ENCODE data around the gene SLC9B1.
"Not testable (repeated sequence)": the region's sequence is repeated elsewhere in the genome, so short reads cannot be mapped to it uniquely, and the experiment has no call there.

SLC9B1 gene

DNA sequence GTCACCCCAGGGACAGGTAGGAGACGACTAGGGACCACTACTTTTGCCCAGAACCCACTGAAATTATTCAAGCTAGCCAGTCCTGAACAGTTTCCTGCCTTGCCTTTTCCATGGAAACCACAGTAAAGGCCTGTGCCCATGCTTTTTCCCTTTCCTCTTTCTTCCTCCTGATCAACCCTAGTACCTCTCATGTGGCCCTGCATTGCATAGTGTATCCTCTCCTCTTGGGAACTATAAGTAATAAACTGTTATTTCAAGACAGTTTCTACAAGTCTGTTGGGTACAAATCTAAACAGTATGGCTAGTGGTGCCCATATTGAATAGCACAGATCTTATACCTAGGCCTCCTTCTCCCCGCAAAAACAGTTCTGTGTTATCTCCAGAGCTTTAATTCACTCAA lies 136.2 kb downstream of the SLC9B1 start:
- no peaks in the 10 kb centered on the region for H3K4me1 ChIP-seq (ENCODE audit: control insufficient read depth in 1 of 2, insufficient read depth in 2 of 2, low read length in 2 of 2)
- no peak overlapping the region for H3K9ac ChIP-seq (ENCODE audit: low read depth in 1 of 2, low read length in 2 of 2)
- H3K27ac ChIP-seq (ENCODE audit: low read depth, low read length), result no peak overlapping the region
- H3K36me3 ChIP-seq (ENCODE audit: control insufficient read depth in 1 of 2, insufficient read depth in 2 of 2, low read length in 2 of 2), result peaks cover 0 to 2% of the 10 kb centered on the region in 2 donors
- H3K9me3 ChIP-seq (ENCODE audit: control insufficient read depth in 1 of 2, low read length in 2 of 2), result no peaks in the 10 kb centered on the region
- no peak overlapping the region for H3K4me3 ChIP-seq (ENCODE audit: low read depth in 1 of 2, low read length in 2 of 2)
- no peaks in the 10 kb centered on the region for H3K27me3 ChIP-seq (ENCODE audit: control insufficient read depth in 1 of 2, insufficient read depth in 2 of 2, low read length in 2 of 2)

DNA sequence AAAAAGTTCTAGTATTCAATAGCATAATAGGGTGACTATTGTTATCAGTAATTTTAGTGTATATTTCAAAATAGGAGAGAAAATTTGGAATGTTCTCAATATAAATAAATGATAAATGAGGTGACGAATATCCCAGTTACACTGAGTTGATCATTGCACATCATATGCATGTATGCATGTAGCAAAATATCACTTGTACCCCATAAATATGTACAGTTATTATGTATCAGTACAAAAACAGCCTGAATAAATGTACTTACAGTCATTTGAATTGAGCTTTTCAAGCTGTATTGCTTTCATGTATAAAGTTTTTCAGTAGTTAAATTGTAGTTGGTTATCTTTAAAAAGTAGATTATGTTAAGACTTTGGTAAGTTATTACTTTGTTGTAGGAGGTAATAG lies 138.2 kb downstream of the SLC9B1 start:
- H3K27ac ChIP-seq (ENCODE audit: low read depth, low read length), result no peak overlapping the region
- H3K9ac ChIP-seq (ENCODE audit: low read depth in 1 of 2, low read length in 2 of 2), result no peak overlapping the region
- no peaks in the 10 kb centered on the region for H3K27me3 ChIP-seq (ENCODE audit: control insufficient read depth in 1 of 2, insufficient read depth in 2 of 2, low read length in 2 of 2)
- peaks cover 2 to 11% of the 10 kb centered on the region in 2 donors for H3K9me3 ChIP-seq (ENCODE audit: control insufficient read depth in 1 of 2, low read length in 2 of 2)
- no peaks in the 10 kb centered on the region for H3K4me1 ChIP-seq (ENCODE audit: control insufficient read depth in 1 of 2, insufficient read depth in 2 of 2, low read length in 2 of 2)
- peaks cover 4 to 5% of the 10 kb centered on the region in 2 donors for H3K36me3 ChIP-seq (ENCODE audit: control insufficient read depth in 1 of 2, insufficient read depth in 2 of 2, low read length in 2 of 2)
- no peak overlapping the region for H3K4me3 ChIP-seq (ENCODE audit: low read depth in 1 of 2, low read length in 2 of 2)

DNA sequence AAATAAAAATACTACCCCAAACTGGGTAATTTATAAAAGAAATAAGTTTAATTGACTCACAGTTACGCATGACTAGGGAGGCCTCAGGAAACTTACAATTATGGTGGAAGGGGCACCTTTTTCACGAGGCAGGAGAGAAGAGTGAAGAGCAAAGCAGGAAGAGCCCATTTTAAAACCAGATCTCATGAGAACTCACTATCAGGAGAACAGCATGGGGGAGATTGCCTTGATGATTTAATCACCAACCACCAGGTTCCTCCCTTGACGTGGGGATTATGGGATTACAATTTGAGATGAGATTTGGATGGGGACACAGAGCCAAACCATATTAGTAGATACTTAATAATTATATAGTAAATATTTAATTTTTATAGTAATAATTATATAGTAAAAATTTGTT lies 140.6 kb downstream of the SLC9B1 start:
- Histone ChIP-seq H3K36me3 (ENCODE audit: control insufficient read depth in 1 of 2, insufficient read depth in 2 of 2, low read length in 2 of 2) (peaks cover 13% of the 10 kb centered on the region in 2 donors), H3K27ac (ENCODE audit: low read depth, low read length) (no peak overlapping the region), H3K4me3 (ENCODE audit: low read depth in 1 of 2, low read length in 2 of 2) (no peak overlapping the region), H3K9ac (ENCODE audit: low read depth in 1 of 2, low read length in 2 of 2) (no peak overlapping the region), H3K9me3 (ENCODE audit: control insufficient read depth in 1 of 2, low read length in 2 of 2) (peaks cover 2 to 12% of the 10 kb centered on the region in 2 donors), H3K27me3 (ENCODE audit: control insufficient read depth in 1 of 2, insufficient read depth in 2 of 2, low read length in 2 of 2) (no peaks in the 10 kb centered on the region), H3K4me1 (ENCODE audit: control insufficient read depth in 1 of 2, insufficient read depth in 2 of 2, low read length in 2 of 2) (no peaks in the 10 kb centered on the region)

DNA sequence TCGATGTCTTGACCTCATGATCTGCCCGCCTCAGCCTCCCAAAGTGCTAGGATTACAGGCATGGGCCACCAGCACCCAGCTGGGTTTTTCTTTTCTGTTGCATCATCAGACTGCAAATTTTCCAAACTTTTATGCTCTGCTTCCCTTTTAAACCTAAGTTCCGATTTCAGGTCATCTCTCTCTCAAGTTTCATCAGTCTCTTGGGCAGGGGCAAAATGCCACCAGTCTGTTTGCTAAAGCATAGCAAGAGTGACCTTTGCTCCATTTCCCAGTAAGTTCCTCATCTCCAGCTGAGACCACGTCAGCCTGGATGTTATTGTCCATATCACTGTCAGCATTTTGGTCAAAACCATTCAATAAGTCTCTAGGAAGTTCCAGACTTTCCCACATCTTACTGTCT lies 141.2 kb downstream of the SLC9B1 start:
- H3K9ac ChIP-seq (ENCODE audit: low read depth in 1 of 2, low read length in 2 of 2); H3K4me3 ChIP-seq (ENCODE audit: low read depth in 1 of 2, low read length in 2 of 2): not testable (repeated sequence)

DNA sequence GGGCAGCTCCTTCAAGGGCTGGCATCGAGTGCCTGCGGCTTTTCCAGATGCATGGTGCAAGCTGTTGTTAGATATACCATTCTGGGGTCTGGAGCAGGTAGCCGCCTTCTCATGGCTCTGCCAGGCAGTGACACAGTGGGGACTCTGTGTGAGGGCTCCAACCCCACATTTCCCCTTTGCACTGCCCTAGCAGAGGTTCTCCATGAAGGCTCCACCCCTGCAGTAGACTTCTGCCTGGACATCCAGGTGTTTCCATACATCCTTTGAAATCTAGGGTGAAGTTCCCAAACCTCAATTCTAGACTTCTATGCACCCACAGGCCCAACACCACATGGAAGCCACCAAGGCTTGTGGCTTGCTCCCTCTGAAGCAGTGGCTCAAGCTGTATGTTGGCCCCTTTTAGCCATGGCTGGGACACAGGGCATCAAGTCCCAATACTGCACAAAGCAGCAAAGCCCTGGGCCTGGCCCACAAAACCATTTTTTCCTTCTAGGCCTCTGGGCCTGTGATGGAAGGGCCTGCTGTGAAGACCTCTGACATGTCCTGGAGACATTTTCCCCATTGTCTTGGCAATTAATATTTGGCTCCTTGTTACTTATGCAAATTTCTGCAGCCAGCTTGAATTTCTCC lies 141.9 kb downstream of the SLC9B1 start:
- not testable (repeated sequence) for H3K9ac ChIP-seq (ENCODE audit: low read depth in 1 of 2, low read length in 2 of 2); H3K4me1 ChIP-seq (ENCODE audit: control insufficient read depth in 1 of 2, insufficient read depth in 2 of 2, low read length in 2 of 2); H3K4me3 ChIP-seq (ENCODE audit: low read depth in 1 of 2, low read length in 2 of 2); H3K27me3 ChIP-seq (ENCODE audit: control insufficient read depth in 1 of 2, insufficient read depth in 2 of 2, low read length in 2 of 2); H3K27ac ChIP-seq (ENCODE audit: low read depth, low read length)
- Histone ChIP-seq H3K9me3 (ENCODE audit: control insufficient read depth in 1 of 2, low read length in 2 of 2) (peaks cover 2 to 12% of the 10 kb centered on the region in 2 donors), H3K36me3 (ENCODE audit: control insufficient read depth in 1 of 2, insufficient read depth in 2 of 2, low read length in 2 of 2) (peaks cover 13% of the 10 kb centered on the region in 2 donors)

More for the DNA sequence above, 141.2 kb downstream of the SLC9B1 start:
- not testable (repeated sequence) for H3K27ac ChIP-seq (ENCODE audit: low read depth, low read length); H3K27me3 ChIP-seq (ENCODE audit: control insufficient read depth in 1 of 2, insufficient read depth in 2 of 2, low read length in 2 of 2); H3K4me1 ChIP-seq (ENCODE audit: control insufficient read depth in 1 of 2, insufficient read depth in 2 of 2, low read length in 2 of 2)
- peaks cover 13% of the 10 kb centered on the region in 2 donors for H3K36me3 ChIP-seq (ENCODE audit: control insufficient read depth in 1 of 2, insufficient read depth in 2 of 2, low read length in 2 of 2)
- H3K9me3 ChIP-seq (ENCODE audit: control insufficient read depth in 1 of 2, low read length in 2 of 2), result peaks cover 2 to 12% of the 10 kb centered on the region in 2 donors

DNA sequence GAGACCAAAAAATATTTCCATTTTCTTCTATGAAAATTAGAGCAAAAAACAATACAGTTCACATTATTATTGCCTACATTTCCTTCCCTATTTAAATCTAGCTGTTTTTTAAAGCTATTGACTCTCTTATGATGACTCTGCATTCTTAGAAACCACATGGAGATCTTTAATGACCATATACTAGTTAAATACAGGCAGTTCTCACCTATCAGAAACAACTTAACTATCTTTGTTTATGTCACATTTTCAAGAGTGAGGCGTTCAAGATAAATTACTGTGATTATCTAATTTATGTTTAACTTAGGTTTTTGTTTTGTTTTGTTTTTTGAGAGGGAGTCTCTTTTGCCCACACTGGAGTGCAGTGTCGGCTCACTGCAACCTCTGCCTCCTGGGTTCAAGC lies 147.7 kb downstream of the SLC9B1 start:
- Histone ChIP-seq H3K36me3 (ENCODE audit: control insufficient read depth in 1 of 2, insufficient read depth in 2 of 2, low read length in 2 of 2) (peaks cover 8 to 12% of the 10 kb centered on the region in 2 donors), H3K27me3 (ENCODE audit: control insufficient read depth in 1 of 2, insufficient read depth in 2 of 2, low read length in 2 of 2) (no peaks in the 10 kb centered on the region), H3K9ac (ENCODE audit: low read depth in 1 of 2, low read length in 2 of 2) (no peak overlapping the region), H3K9me3 (ENCODE audit: control insufficient read depth in 1 of 2, low read length in 2 of 2) (peaks cover 1 to 6% of the 10 kb centered on the region in 2 donors), H3K27ac (ENCODE audit: low read depth, low read length) (no peak overlapping the region), H3K4me1 (ENCODE audit: control insufficient read depth in 1 of 2, insufficient read depth in 2 of 2, low read length in 2 of 2) (peaks cover 0 to 25% of the 10 kb centered on the region in 2 donors), H3K4me3 (ENCODE audit: low read depth in 1 of 2, low read length in 2 of 2) (no peak overlapping the region)

DNA sequence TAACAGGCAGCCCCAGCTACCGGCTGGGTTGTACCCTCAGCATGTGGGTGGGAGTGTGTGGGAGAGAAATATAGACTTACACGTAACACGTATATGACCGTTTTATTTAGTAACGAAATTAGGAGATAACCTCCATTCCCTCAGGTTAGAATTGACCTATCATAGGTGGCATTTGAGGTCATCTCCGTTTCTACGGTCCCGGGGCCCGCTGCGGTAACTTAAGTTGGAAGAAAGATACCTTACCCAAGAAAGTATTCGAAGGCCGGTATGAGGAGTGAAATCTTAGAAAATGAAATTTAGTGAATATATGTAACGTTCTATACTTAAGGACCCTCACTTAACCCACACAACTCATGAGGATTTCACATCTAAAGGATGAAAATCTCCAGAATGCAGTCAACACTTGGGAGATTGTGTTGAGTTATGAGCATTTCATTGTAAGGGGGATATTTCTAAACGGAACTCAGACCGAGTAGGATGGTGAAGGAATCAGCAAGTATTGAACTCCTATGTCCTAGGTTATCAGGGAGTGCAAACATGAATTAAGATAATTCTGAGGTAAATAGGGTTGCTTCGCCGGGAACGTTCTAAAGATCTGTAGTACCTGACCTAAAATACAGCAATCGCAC lies 149.8 kb downstream of the SLC9B1 start:
- H3K4me1 ChIP-seq (ENCODE audit: control insufficient read depth in 1 of 2, insufficient read depth in 2 of 2, low read length in 2 of 2), result peaks cover 0 to 30% of the 10 kb centered on the region in 2 donors
- no peaks in the 10 kb centered on the region for H3K9me3 ChIP-seq (ENCODE audit: control insufficient read depth in 1 of 2, low read length in 2 of 2)
- peak overlapping the region; percentile 99 for H3K27ac ChIP-seq (ENCODE audit: low read depth, low read length)
- no peaks in the 10 kb centered on the region for H3K27me3 ChIP-seq (ENCODE audit: control insufficient read depth in 1 of 2, insufficient read depth in 2 of 2, low read length in 2 of 2)
- H3K36me3 ChIP-seq (ENCODE audit: control insufficient read depth in 1 of 2, insufficient read depth in 2 of 2, low read length in 2 of 2), result peaks cover 1 to 3% of the 10 kb centered on the region in 2 donors
- peak overlapping the region; percentile 88 to 94 for H3K4me3 ChIP-seq (ENCODE audit: low read depth in 1 of 2, low read length in 2 of 2)
- H3K9ac ChIP-seq (ENCODE audit: low read depth in 1 of 2, low read length in 2 of 2), result peak overlapping the region; percentile 88 to 96

DNA sequence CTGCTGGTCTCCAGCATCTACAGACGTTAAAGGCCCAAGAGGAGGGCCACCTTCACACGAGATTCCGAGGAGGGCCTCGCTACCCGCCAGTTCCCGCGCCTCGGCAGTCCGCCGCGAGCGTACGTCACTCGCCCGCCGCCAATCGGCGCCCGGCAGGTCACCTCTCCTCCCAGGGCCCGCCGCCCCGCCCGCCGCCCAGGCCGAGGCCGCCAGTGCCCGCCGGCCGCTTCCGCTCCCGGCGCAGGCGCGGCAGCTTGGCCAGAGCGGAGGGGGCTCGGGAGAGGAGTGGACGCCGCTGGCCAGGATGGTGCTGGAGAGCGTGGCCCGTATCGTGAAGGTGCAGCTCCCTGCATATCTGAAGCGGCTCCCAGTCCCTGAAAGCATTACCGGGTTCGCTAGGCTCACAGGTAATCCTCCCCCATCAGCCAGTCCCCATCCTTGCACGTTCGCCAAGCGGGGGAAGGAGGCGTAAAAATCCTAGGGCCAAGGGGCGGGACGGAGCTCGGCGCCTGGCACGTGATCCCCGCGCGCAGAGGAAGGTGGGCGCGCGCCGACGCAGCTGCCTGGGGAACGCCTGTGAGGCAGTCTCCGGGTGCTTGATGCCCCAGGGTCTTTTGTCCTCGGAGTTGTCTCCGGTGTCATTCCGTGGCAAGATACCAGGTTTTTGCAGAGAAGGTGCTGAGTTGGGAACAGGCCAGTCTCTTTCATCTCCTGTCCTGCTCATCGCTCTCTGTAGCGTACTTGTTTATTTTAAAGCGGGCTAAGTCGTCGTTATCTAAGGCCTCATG lies 150.5 kb downstream of the SLC9B1 start, which contains the start of gene CISD2:
Gene CISD2, plus strand, starts transcription at position 212 of the 788 bp plus-strand sequence. Its CDS starts 93 bp downstream, at position 305.
- Histone ChIP-seq H3K27me3 (ENCODE audit: control insufficient read depth in 1 of 2, insufficient read depth in 2 of 2, low read length in 2 of 2) (no peaks in the 10 kb centered on the region), H3K4me1 (ENCODE audit: control insufficient read depth in 1 of 2, insufficient read depth in 2 of 2, low read length in 2 of 2) (peaks cover 0 to 30% of the 10 kb centered on the region in 2 donors), H3K27ac (ENCODE audit: low read depth, low read length) (peak within 1 kb of the TSS; percentile 99), H3K9me3 (ENCODE audit: control insufficient read depth in 1 of 2, low read length in 2 of 2) (no peaks in the 10 kb centered on the region), H3K4me3 (ENCODE audit: low read depth in 1 of 2, low read length in 2 of 2) (peak within 1 kb of the TSS; percentile 88 to 94), H3K36me3 (ENCODE audit: control insufficient read depth in 1 of 2, insufficient read depth in 2 of 2, low read length in 2 of 2) (no peaks in the 10 kb centered on the region), H3K9ac (ENCODE audit: low read depth in 1 of 2, low read length in 2 of 2) (peak within 1 kb of the TSS; percentile 93 to 96)

DNA sequence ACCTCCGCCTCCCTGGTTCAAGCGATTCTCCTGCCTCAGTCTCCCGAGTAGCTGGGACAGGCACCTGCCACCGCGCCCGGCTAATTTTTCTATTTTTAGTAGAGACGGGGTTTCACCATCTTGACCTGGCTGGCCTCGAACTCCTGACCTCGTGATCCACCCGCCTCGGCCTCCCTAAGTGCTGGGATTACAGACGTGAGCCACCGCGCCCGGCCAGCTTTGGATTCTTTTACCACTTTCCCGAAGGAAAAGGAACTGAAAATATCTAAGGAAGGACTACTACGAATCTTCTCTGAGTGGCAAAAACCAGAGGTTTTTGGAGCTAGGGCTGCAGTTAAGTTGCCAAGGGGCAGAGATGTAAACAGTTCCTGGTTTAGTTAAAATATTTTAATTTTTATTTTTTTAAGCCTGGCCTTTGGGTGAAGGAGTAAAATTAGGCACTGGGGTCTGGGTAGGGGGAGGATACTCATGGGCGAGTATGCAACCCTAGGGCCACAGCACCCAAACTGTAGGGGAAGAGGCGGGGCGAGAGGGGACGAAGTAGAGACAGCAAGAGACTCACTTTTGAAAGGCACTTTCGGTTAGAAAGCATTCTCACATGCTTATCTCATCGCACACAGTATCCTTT lies 151.2 kb downstream of the SLC9B1 start:
- Histone ChIP-seq H3K9ac (ENCODE audit: low read depth in 1 of 2, low read length in 2 of 2) (peak overlapping the region; percentile 93 to 96), H3K4me3 (ENCODE audit: low read depth in 1 of 2, low read length in 2 of 2) (peak overlapping the region; percentile 88 to 94)

More for the DNA sequence above, 151.2 kb downstream of the SLC9B1 start:
- H3K9me3 ChIP-seq (ENCODE audit: control insufficient read depth in 1 of 2, low read length in 2 of 2), result no peaks in the 10 kb centered on the region
- no peaks in the 10 kb centered on the region for H3K36me3 ChIP-seq (ENCODE audit: control insufficient read depth in 1 of 2, insufficient read depth in 2 of 2, low read length in 2 of 2)
- H3K27ac ChIP-seq (ENCODE audit: low read depth, low read length), result peak overlapping the region; percentile 99
- H3K27me3 ChIP-seq (ENCODE audit: control insufficient read depth in 1 of 2, insufficient read depth in 2 of 2, low read length in 2 of 2), result no peaks in the 10 kb centered on the region
- peaks cover 0 to 30% of the 10 kb centered on the region in 2 donors for H3K4me1 ChIP-seq (ENCODE audit: control insufficient read depth in 1 of 2, insufficient read depth in 2 of 2, low read length in 2 of 2)
